MV-4-11 (cell line): ENCODE measurements around the gene BHLHA9.
"Not testable (repeated sequence)": the region's sequence is repeated elsewhere in the genome, so short reads cannot be mapped to it uniquely, and the experiment has no call there.

Source experiments
- DNase-seq: peaks from one replicate; lab custom pipeline; 2025; lab: John Stamatoyannopoulos, UW

Gene BHLHA9

GRCh38 chr17:1301546-1301945, 31.3 kb downstream of the BHLHA9 start:
- DNase-seq = no peak

- DNase-seq = no peak
Measured at GRCh38 chr17:1302761-1303160, 32.5 kb downstream of the BHLHA9 start.

DNA sequence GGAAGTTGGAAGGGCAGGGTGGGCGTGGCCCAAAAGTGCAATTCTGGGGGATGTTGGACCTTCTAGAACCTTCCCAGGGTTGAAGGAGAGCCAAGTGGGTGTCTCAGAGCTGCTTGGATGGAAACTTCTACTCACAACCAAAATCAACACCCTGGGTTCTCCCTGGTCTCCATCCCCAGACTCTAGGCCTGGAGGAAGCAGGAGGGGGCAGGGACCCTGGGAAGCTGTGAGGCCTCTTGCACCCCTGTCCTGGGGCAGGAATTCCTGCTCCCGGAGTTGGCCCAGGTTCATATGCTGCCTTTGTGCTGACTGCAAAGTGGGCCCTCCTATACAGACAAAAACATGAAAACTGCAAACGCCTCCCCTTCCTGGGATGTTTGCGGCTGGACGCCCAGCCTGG, 34.3 kb downstream of the BHLHA9 start:
- DNase-seq = no peak

DNA sequence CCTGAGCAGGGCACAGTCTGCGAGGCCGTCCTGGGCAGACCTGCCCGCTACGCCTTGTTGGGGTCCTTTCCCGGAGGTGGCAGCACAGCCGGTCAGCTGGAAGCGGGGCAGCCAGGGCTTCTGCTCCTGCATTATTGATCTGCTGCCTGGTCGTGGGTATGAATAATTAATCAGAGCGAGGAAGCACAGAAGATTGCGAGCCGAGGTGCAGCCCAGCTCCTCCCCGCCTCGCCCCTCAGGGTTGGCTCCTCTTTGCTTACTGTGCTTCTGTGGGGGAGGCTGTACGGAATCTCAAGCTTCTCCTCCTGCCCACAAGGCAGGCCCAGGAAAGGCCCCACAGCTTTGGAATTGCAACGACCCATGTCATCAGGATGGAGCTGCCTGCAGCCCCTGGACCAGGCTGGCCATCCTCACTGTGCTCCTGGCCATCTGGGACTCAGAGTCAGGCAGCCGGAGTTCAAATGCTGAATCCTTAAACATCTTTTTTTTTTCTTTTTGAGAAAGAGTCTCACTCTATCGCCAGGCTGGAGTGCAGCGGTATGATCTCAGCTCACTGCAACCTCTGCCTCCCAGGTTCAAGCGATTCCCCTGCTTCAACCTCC, 34.8 kb downstream of the BHLHA9 start:
- no peak for DNase-seq

GRCh38 chr17:1307829-1308228, 37.6 kb downstream of the BHLHA9 start:
- DNase-seq = not testable (repeated sequence)

DNA sequence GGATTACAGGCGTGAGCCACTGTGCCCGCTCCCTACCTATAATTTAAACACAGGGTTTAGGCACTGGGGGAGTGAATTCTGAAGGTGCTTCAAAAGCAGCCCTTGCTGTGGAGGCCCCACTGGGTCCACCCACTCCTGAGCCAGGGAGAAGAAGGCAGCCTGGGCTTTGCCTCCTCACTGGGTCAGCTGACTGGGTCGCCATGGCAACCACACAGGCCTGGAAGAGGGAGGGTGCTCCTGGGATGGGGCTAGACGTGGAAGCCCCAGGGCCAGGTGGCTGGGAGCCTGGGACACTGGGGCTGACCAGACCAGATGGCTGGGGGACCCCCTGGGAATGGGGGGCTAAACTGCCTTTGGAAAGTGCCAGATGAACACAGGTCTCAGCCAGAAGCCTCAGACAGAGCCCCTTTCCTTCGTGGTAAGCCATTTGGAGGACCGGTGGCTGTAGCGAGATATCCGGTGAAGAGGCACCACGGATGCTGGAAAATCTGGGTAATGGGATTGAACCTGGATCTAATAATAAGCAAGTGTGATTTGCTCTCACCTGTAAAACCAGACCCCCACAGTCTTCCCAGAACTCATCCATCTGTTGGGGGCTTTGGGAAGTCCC, 42.1 kb downstream of the BHLHA9 start:
- no peak for DNase-seq

DNA sequence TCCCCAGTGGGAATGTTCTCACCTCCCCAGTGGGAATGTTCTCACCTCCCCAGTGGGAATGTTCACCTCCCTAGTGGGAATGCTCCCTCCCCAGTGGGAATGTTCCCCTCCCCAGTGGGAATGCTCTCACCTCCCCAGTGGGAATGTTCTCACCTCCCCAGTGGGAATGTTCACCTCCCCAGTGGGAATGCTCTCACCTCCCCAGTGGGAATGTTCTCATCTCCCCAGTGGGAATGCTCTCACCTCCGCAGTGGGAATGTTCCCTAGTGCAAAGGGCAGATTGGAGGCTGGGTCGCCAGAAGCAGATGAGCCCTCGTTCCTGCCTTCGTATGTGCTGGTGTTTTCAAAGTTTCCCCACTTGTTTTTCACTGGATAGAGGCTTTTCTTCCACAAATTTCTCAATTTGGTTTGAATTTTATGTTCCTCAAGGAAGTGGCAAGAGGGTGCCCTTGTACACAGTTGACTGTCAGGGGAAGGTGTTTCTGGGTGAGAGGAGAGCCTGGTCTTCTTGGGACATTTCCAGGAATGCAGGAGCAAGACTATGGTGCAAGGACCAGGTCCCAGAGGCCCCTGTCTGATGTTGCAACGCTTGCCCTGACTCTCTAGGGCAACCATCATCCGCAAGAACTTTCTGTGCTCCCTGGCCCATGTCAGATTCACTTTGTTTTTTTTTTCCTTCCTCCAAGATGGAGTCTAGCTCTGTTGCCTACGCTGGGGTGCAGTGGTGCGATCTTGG, 43.2 kb downstream of the BHLHA9 start:
- DNase-seq = no peak

DNA sequence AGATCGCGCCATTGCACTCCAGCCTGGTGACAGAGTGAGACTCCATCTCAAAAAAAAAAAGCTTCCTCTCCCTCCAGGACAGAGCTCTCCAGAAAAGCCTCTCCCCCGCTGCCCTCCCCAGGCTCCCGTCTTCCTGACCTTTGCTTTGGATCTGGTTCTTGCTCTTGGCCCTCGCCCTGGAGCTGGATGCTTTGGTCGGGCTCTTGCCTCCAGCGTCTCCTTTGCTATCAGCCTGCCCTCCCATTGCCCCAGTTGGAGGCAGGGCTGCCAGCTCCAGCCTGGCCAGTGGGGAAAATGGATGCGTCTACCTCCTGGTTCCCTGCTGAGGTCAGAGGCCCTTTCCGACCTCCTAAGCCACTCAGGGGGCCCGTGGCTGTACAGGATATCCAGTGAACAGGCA, 45.2 kb downstream of the BHLHA9 start:
- DNase-seq = no peak

GRCh38 chr17:1315891-1316403, 45.7 kb downstream of the BHLHA9 start:
- DNase-seq = no peak
